CD4-positive, alpha-beta T cell (primary cell): Measurements from ENCODE around the gene WT1. TPM values are rescaled to one million over a fixed set of nuclear protein-coding genes. Genes with fewer than 3 reads are reported as not detected.
"Not testable (repeated sequence)": the region's sequence is repeated elsewhere in the genome, so short reads cannot be mapped to it uniquely, and the experiment has no call there.

ENCODE experiments used
- ATAC-seq: fragments of 200-7000 bp; cut with Tn5 transposase; one replicate; pipeline ENCODE4 v1.10.0; 2022; ENCODE audit warnings: mild to moderate bottlenecking; ENCODE audit not compliant: poor library complexity
- CTCF ChIA-PET: fragments of 350-600 bp; sonication (Branson Sonifier 250); formaldehyde crosslinking; loops from one replicate; lab custom pipeline; 2021; ENCODE audit warnings: antibody characterized with exemption, inconsistent platforms; lab: Charles Lee
- POLR2A ChIA-PET: fragments of 350-600 bp; sonication (Branson Sonifier 250); formaldehyde crosslinking; loops from one replicate; lab custom pipeline; 2021; ENCODE audit warnings: antibody characterized with exemption, inconsistent platforms; lab: Charles Lee
- DNase-seq, 14 experiments: peaks; one replicate each; pipeline ENCODE4 v3.0.0-alpha.2; 2013 to 2020; ENCODE audit warnings: mixed read lengths in 2 of 14
- H3K27ac ChIP-seq, 2 donors: one replicate each; pipeline versions ENCODE4 v1.5.1 to v1.7.0; 2013; ENCODE audit warnings: low read length in 2 of 2, low read depth in 1 of 2, mild to moderate bottlenecking in 1 of 2
- H3K27me3 ChIP-seq, 2 experiments: 1 replicate in 1 of 2; 2 replicates in 1 of 2; pipeline versions ENCODE4 v1.6.1 to v1.7.0; 2013; ENCODE audit warnings: low read length in 2 of 2, control low read depth in 1 of 2, mild to moderate bottlenecking in 1 of 2, moderate library complexity in 1 of 2; ENCODE audit not compliant: insufficient read depth in 2 of 2, control insufficient read depth in 1 of 2
- H3K36me3 ChIP-seq: one replicate; pipeline ENCODE4 v1.6.1; 2013; ENCODE audit warnings: low read length, control low read depth; ENCODE audit not compliant: insufficient read depth
- H3K4me1 ChIP-seq: one replicate; pipeline ENCODE4 v1.6.1; 2013; ENCODE audit warnings: low read length, control low read depth; ENCODE audit not compliant: insufficient read depth
- H3K4me3 ChIP-seq: one replicate; pipeline ENCODE4 v1.5.1; 2013; ENCODE audit warnings: mild to moderate bottlenecking, low read length, moderate library complexity
- H3K9me3 ChIP-seq, 2 experiments: 1 replicate in 1 of 2; 2 replicates in 1 of 2; pipeline versions ENCODE4 v1.6.1 to v1.7.0; 2013; ENCODE audit warnings: low read length in 2 of 2, mild to moderate bottlenecking in 2 of 2, control low read depth in 1 of 2, moderate library complexity in 1 of 2; ENCODE audit not compliant: control insufficient read depth in 1 of 2, insufficient read depth in 1 of 2
- H3K27ac Mint-ChIP-seq: one replicate; pipeline ENCODE4 v1.8.0; 2020; ENCODE audit warnings: mixed read lengths
- H3K27me3 Mint-ChIP-seq: one replicate; pipeline ENCODE4 v1.8.0; 2021; ENCODE audit warnings: mixed read lengths
- H3K36me3 Mint-ChIP-seq: one replicate; pipeline ENCODE4 v1.8.0; 2021; ENCODE audit warnings: low read depth, mixed read lengths
- H3K4me1 Mint-ChIP-seq: one replicate; pipeline ENCODE4 v1.8.0; 2021; ENCODE audit warnings: low read depth, mixed read lengths
- H3K4me3 Mint-ChIP-seq: one replicate; pipeline ENCODE4 v1.8.0; 2020; ENCODE audit warnings: mild to moderate bottlenecking, mixed read lengths
- H3K9me3 Mint-ChIP-seq: one replicate; pipeline ENCODE4 v1.8.0; 2020; ENCODE audit warnings: mixed read lengths
- intact Hi-C, 2 experiments: fragments of 100-400 bp; cut with DNase I in 1 of 2; cut with micrococcal nuclease in 1 of 2; formaldehyde crosslinking; loops; one replicate each; pipeline versions ENCODE4 v1.15.1 to v1.9.0; 2023 to 2025; cut with DNase I, micrococcal nuclease
- total RNA-seq, 174 experiments: library from RNA in 2 of 174; stranded (reverse) in 2 of 174; gene quantifications; one replicate each; pipeline ENCODE4 v1.2.3 and lab custom pipeline; 2021 to 2026
- TF ChIP-seq, protein P1 (sequence below): fragments of 200-600 bp; IDR thresholded peaks from one replicate; pipeline ENCODE4 v1.8.0; 2022; ENCODE audit warnings: antibody characterized with exemption, mild to moderate bottlenecking

WT1 gene
- total RNA-seq, 2 experiments from 2014 or later: not detected

DNA sequence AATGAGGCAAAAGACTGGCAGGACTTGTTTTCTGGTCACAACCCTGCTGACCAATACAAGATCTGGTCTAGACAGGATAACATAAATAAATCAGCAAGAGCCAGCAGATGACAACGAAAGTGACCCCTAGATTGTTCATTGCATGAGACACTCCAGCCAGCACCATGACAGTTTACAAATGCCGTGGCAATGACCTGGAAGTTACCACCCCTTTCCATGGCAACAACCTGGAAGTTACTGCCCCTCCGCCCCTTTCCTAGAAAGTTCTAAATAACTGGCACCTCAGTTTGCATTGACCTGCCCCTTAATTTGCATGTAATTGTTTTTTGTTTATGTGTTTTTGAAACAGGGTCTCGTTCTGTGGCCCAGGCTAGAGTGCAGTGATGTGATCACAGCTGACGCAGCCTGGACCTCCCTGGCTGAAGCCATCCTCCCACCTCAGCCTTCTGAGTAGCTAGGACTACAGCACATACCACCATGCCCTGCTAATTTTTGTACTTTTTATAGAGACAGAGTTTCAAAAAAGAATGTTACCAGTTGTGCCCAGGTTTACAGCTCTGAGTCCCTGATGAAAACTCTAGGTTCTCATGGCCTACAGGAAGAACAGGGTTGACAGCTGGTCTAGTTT lies 38.1 kb upstream of the WT1 start:
- TF ChIP-seq, protein P1, sequence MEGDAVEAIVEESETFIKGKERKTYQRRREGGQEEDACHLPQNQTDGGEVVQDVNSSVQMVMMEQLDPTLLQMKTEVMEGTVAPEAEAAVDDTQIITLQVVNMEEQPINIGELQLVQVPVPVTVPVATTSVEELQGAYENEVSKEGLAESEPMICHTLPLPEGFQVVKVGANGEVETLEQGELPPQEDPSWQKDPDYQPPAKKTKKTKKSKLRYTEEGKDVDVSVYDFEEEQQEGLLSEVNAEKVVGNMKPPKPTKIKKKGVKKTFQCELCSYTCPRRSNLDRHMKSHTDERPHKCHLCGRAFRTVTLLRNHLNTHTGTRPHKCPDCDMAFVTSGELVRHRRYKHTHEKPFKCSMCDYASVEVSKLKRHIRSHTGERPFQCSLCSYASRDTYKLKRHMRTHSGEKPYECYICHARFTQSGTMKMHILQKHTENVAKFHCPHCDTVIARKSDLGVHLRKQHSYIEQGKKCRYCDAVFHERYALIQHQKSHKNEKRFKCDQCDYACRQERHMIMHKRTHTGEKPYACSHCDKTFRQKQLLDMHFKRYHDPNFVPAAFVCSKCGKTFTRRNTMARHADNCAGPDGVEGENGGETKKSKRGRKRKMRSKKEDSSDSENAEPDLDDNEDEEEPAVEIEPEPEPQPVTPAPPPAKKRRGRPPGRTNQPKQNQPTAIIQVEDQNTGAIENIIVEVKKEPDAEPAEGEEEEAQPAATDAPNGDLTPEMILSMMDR: no peak
- POLR2A ChIA-PET: no interaction called here
- intact Hi-C loops: no loop called here

DNA sequence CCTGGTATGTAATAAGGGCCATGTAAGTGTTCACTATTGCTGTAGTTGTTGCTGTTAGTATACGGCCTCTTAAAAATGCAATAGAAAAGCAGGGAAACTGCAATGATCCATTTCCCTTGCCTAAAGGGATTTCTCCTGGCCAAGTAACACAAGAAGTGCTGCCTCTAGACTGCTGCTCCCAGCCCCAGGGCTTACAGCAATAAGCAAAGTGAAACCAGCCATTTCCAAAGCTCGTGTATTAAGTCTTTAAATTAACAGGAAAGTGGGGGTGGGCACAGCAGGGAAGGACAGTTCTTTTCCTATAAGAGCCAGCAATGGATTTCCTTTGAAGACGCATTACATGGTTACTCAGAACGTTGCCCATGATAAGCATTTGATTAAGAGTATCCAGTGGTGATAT lies 36.9 kb upstream of the WT1 start:
- ChIA-PET POLR2A (no interaction called here), CTCF (no interaction called here)
- no peaks in the 10 kb centered on the region for H3K36me3 ChIP-seq
- H3K4me1 ChIP-seq: no peaks in the 10 kb centered on the region
- H3K4me1 Mint-ChIP-seq: no peaks in the 10 kb centered on the region
- H3K4me3 ChIP-seq: no peak overlapping the region
- no peak overlapping the region for H3K27ac ChIP-seq
- no peak overlapping the region for H3K4me3 Mint-ChIP-seq
- H3K9me3 Mint-ChIP-seq: no peaks in the 10 kb centered on the region
- H3K27me3 Mint-ChIP-seq: no peaks in the 10 kb centered on the region
- no peak overlapping the region for H3K27ac Mint-ChIP-seq
- no peaks in the 10 kb centered on the region for H3K36me3 Mint-ChIP-seq
- H3K9me3 ChIP-seq: no peaks in the 10 kb centered on the region
- H3K27me3 ChIP-seq: no peaks in the 10 kb centered on the region
- ATAC-seq: no peak
- no peak for DNase-seq
- intact Hi-C loops: no loop called here
- TF ChIP-seq, protein P1: no peak

More for the DNA sequence above, 38.1 kb upstream of the WT1 start:
- H3K36me3 ChIP-seq: no peaks in the 10 kb centered on the region
- no peak overlapping the region for H3K4me3 ChIP-seq
- H3K27me3 Mint-ChIP-seq: no peaks in the 10 kb centered on the region
- ATAC-seq (no peak), DNase-seq (no peak)
- no peaks in the 10 kb centered on the region for H3K27me3 ChIP-seq
- H3K36me3 Mint-ChIP-seq: no peaks in the 10 kb centered on the region
- no peak overlapping the region for H3K4me3 Mint-ChIP-seq
- no peak overlapping the region for H3K27ac ChIP-seq
- CTCF ChIA-PET: no interaction called here
- no peaks in the 10 kb centered on the region for H3K9me3 Mint-ChIP-seq
- no peaks in the 10 kb centered on the region for H3K4me1 ChIP-seq
- no peaks in the 10 kb centered on the region for H3K9me3 ChIP-seq
- no peaks in the 10 kb centered on the region for H3K4me1 Mint-ChIP-seq
- no peak overlapping the region for H3K27ac Mint-ChIP-seq

DNA sequence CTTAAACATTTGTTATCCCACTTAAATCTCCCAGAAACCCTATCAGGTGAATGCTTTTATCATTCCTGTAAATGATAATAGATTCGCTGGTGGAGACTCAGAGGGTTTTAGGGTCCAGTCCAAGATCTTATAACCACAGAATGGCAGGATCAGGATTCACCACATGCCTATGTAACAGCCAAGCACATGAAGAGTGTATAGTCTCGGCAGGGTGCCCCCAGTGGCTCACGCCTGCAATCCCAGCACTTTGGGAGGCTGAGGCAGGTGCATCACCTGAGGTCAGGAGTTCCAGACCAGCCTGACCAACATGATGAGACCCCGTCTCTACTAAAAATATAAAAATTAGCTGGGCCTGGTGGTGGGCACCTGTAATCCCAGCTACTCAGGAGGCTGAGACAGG lies 36.2 kb upstream of the WT1 start:
- H3K27me3 ChIP-seq, H3K27ac ChIP-seq, H3K9me3 Mint-ChIP-seq, H3K4me1 ChIP-seq, H3K4me1 Mint-ChIP-seq, ATAC-seq, intact Hi-C loops, H3K9me3 ChIP-seq, H3K27ac Mint-ChIP-seq, H3K4me3 Mint-ChIP-seq, H3K27me3 Mint-ChIP-seq, H3K36me3 ChIP-seq, H3K36me3 Mint-ChIP-seq, POLR2A ChIA-PET, H3K4me3 ChIP-seq, DNase-seq, CTCF ChIA-PET: not testable (repeated sequence)

DNA sequence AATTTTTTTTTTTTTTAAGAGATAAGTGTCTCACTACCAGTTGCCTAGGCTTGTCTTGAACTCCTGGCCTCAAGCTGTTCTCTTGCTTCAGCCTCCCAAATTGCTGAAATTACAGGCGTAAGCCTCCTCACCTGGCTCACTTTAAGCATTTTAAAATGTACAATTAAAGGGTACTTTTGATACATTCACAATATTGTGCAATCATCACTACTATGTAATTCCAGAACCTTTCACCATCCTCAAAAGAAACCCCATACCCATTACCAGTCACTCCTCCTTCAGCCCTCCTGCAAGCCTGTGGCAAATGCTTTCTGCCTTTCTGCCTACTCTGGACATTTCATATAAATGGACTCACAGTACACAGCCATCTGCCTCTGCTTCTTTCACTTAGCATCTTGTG lies 34.5 kb upstream of the WT1 start:
- Histone ChIP-seq H3K27me3 (no peaks in the 10 kb centered on the region), H3K4me1 (no peaks in the 10 kb centered on the region), H3K4me3 (no peak overlapping the region), H3K27ac (no peak overlapping the region), H3K9me3 (no peaks in the 10 kb centered on the region), H3K36me3 (no peaks in the 10 kb centered on the region)
- H3K36me3 Mint-ChIP-seq: no peaks in the 10 kb centered on the region
- no peaks in the 10 kb centered on the region for H3K4me1 Mint-ChIP-seq
- no peak overlapping the region for H3K27ac Mint-ChIP-seq
- POLR2A ChIA-PET: no interaction called here
- H3K9me3 Mint-ChIP-seq: no peaks in the 10 kb centered on the region
- ATAC-seq (no peak), DNase-seq (no peak)
- peaks cover 7% of the 10 kb centered on the region for H3K27me3 Mint-ChIP-seq
- CTCF ChIA-PET: no interaction called here
- H3K4me3 Mint-ChIP-seq: no peak overlapping the region
- TF ChIP-seq, protein P1: no peak
- intact Hi-C loops: no loop called here
